ENCODE results near the gene TH. TPM values are rescaled to one million over a fixed set of nuclear protein-coding genes. Genes with fewer than 3 reads are reported as not detected.

Gene TH
- total RNA-seq, 1 experiment from 2014 or later: not detected

DNA sequence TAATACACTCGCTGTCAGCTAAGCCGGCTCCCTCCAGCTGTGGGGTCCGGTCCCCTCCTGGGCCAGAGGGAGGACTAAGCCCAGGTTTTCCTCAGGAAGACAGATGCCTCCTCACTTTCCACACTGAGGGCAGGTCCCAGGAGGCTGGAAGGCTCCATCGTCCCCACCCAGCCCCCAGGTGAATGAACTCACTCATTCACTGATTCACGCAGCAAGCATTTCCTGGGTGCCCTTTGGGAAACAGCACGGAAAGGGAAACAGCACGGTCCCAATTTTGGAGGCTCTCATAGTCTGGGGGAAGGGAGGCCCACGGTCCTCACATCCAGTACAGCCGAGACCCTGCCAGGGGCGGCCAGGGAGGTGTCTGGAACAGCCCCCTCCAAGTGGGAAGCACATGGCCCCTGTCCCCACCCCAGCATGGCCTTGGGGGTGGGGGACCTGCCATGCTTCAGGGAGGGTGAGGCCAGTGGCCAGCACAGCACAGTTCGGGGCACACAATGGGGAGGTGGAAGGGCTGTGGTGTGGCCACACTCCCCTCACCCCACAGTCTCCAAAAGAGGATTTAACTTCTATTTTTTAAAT, 9.3 kb upstream of the TH start:
- Histone ChIP-seq H3K27ac (ENCODE audit: low read length) (no peak overlapping the region), H3K4me3 (ENCODE audit: low read depth in 2 of 2, low read length in 2 of 2) (no peak overlapping the region), H3K36me3 (ENCODE audit: control insufficient read depth, insufficient read depth, low read length) (no peaks in the 10 kb centered on the region), H3K27me3 (ENCODE audit: control insufficient read depth, insufficient read depth, low read length) (no peaks in the 10 kb centered on the region), H3K9me3 (ENCODE audit: control insufficient read depth, insufficient read depth, low read depth, low read length) (no peaks in the 10 kb centered on the region), H3K4me1 (ENCODE audit: control insufficient read depth, insufficient read depth, low read length) (peaks cover 3% of the 10 kb centered on the region; the same call in 1 of the 2 replicates)
- intact Hi-C loops (cut with micrococcal nuclease; ENCODE audit: unreplicated experiment) (no loop called here), in situ Hi-C loops (cut with HindIII; ENCODE audit: low pct_unique_long_range_greater_than_20kb, low sequenced_read_pairs) (no loop called here)
- no TSS peak for BruUV-seq (replicated peaks)
- DNase-seq (ENCODE audit: low read depth, low spot score) (no peak), ATAC-seq (no peak)
- POLR2A ChIA-PET: interaction anchor here (0.7 kb wide), 1 partner anchor 68 kb away, joined by 3 read pairs; no protein-coding TSS in a partner anchor
- TF ChIP-seq, protein P1, sequence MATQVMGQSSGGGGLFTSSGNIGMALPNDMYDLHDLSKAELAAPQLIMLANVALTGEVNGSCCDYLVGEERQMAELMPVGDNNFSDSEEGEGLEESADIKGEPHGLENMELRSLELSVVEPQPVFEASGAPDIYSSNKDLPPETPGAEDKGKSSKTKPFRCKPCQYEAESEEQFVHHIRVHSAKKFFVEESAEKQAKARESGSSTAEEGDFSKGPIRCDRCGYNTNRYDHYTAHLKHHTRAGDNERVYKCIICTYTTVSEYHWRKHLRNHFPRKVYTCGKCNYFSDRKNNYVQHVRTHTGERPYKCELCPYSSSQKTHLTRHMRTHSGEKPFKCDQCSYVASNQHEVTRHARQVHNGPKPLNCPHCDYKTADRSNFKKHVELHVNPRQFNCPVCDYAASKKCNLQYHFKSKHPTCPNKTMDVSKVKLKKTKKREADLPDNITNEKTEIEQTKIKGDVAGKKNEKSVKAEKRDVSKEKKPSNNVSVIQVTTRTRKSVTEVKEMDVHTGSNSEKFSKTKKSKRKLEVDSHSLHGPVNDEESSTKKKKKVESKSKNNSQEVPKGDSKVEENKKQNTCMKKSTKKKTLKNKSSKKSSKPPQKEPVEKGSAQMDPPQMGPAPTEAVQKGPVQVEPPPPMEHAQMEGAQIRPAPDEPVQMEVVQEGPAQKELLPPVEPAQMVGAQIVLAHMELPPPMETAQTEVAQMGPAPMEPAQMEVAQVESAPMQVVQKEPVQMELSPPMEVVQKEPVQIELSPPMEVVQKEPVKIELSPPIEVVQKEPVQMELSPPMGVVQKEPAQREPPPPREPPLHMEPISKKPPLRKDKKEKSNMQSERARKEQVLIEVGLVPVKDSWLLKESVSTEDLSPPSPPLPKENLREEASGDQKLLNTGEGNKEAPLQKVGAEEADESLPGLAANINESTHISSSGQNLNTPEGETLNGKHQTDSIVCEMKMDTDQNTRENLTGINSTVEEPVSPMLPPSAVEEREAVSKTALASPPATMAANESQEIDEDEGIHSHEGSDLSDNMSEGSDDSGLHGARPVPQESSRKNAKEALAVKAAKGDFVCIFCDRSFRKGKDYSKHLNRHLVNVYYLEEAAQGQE (IDR thresholded peaks at IDR 0.05; ENCODE audit: insufficient read depth in 1 of 2, low read depth in 2 of 2, low read length in 1 of 2): no peak
- TF ChIP-seq POLR2AphosphoS5 (IDR thresholded peaks at IDR 0.05; ENCODE audit: low read depth, low read length) (no peak), SIN3A (IDR thresholded peaks at IDR 0.05; ENCODE audit: borderline replicate concordance, insufficient read depth, low read depth, low read length) (no peak), TCF7L2 (IDR thresholded peaks at IDR 0.05; ENCODE audit: low read depth, low read length) (no peak)
- TF ChIP-seq, protein P2, sequence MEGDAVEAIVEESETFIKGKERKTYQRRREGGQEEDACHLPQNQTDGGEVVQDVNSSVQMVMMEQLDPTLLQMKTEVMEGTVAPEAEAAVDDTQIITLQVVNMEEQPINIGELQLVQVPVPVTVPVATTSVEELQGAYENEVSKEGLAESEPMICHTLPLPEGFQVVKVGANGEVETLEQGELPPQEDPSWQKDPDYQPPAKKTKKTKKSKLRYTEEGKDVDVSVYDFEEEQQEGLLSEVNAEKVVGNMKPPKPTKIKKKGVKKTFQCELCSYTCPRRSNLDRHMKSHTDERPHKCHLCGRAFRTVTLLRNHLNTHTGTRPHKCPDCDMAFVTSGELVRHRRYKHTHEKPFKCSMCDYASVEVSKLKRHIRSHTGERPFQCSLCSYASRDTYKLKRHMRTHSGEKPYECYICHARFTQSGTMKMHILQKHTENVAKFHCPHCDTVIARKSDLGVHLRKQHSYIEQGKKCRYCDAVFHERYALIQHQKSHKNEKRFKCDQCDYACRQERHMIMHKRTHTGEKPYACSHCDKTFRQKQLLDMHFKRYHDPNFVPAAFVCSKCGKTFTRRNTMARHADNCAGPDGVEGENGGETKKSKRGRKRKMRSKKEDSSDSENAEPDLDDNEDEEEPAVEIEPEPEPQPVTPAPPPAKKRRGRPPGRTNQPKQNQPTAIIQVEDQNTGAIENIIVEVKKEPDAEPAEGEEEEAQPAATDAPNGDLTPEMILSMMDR (IDR thresholded peaks at IDR 0.05): no peak
- CTCF ChIA-PET: no interaction called here

DNA sequence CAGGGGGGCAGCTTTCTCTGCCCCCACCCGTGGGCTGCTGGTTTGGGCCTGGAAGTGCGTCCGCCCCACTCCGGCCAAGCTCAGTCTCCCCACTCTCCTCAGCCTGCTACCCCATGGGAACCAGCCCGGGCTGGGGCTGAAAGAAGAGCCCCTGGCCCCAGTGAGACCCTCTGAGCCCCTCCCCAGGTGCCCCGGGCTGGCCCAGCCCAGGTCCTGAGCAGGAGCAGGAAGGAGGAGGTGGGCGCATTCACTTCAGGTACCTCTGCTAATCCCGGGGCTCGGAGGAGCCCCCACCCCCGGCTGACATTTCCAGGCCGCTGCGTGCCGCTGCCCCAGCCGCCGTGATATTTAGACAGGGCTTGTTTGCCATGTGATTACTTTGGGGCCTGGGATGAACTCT, 8.7 kb upstream of the TH start:
- no peak for TF ChIP-seq TCF7L2 (IDR thresholded peaks at IDR 0.05; ENCODE audit: low read depth, low read length)
- TF ChIP-seq, protein P1 (IDR thresholded peaks at IDR 0.05; ENCODE audit: insufficient read depth in 1 of 2, low read depth in 2 of 2, low read length in 1 of 2): no peak
- no peak for TF ChIP-seq POLR2AphosphoS5 (IDR thresholded peaks at IDR 0.05; ENCODE audit: low read depth, low read length)
- TF ChIP-seq, protein P2 (IDR thresholded peaks at IDR 0.05): no peak
- TF ChIP-seq SIN3A (IDR thresholded peaks at IDR 0.05; ENCODE audit: borderline replicate concordance, insufficient read depth, low read depth, low read length): no peak
- no TSS peak for BruUV-seq (replicated peaks)
- no peak for DNase-seq (ENCODE audit: low read depth, low spot score)
- no peaks in the 10 kb centered on the region for H3K36me3 ChIP-seq (ENCODE audit: control insufficient read depth, insufficient read depth, low read length)
- no peak overlapping the region for H3K27ac ChIP-seq (ENCODE audit: low read length)
- H3K4me3 ChIP-seq (ENCODE audit: low read depth in 2 of 2, low read length in 2 of 2): no peak overlapping the region
- no peaks in the 10 kb centered on the region for H3K9me3 ChIP-seq (ENCODE audit: control insufficient read depth, insufficient read depth, low read depth, low read length)
- ChIA-PET POLR2A (interaction anchor here (0.7 kb wide), 1 partner anchor 68 kb away, joined by 3 read pairs; no protein-coding TSS in a partner anchor), CTCF (no interaction called here)
- intact Hi-C loops (cut with micrococcal nuclease; ENCODE audit: unreplicated experiment) (no loop called here), in situ Hi-C loops (cut with HindIII; ENCODE audit: low pct_unique_long_range_greater_than_20kb, low sequenced_read_pairs) (no loop called here)
- no peaks in the 10 kb centered on the region for H3K27me3 ChIP-seq (ENCODE audit: control insufficient read depth, insufficient read depth, low read length)
- H3K4me1 ChIP-seq (ENCODE audit: control insufficient read depth, insufficient read depth, low read length): peaks cover 3% of the 10 kb centered on the region; the same call in 1 of the 2 replicates
- ATAC-seq: no peak

Data from Panc1 (cell line).